K562 (cell line): Measurements from ENCODE around the gene C1orf122. TPM values are rescaled to one million over a fixed set of nuclear protein-coding genes. Genes with fewer than 3 reads are reported as not detected.

Experiments
- BACH1 ChIP-seq: fragments of 200-800 bp; sonication (Bioruptor generic); IDR thresholded peaks from 2 replicates; pipeline ENCODE4 v1.6.1; 2016; ENCODE audit warnings: missing genetic modification characterization, missing compliant biosample characterization
- CBX3 ChIP-seq, 2 experiments: IDR thresholded peaks; 1 replicate in 1 of 2; 2 replicates in 1 of 2; pipeline ENCODE4 v1.6.1; 2012; ENCODE audit warnings: inconsistent platforms in 2 of 2, low read length in 2 of 2, borderline replicate concordance in 1 of 2, control low read depth in 1 of 2
- FOXA3 ChIP-seq, 2 experiments: fragments of 450-650 bp in 1 of 2; sonication (generic) in 1 of 2; formaldehyde crosslinking; IDR thresholded peaks in 1 of 2; conservative IDR thresholded peaks in 1 of 2; 2 replicates each; pipeline versions ENCODE4 v1.4.0 to v1.8.0; 2020 to 2022; ENCODE audit warnings: mild to moderate bottlenecking in 2 of 2, missing genetic modification reagents in 1 of 2
- FOXP1 ChIP-seq: sonication (generic); formaldehyde crosslinking; IDR thresholded peaks from 2 replicates; pipeline ENCODE4 v1.8.0; 2022; ENCODE audit warnings: mild to moderate bottlenecking, missing genetic modification reagents
- GABPA ChIP-seq: fragments of 200-800 bp; sonication (Bioruptor generic); conservative IDR thresholded peaks from 2 replicates; pipeline ENCODE4 v1.6.1; 2016; ENCODE audit warnings: low read depth, missing genetic modification characterization, missing compliant biosample characterization
- KDM1A ChIP-seq, 2 experiments: fragments of 450-650 bp; IDR thresholded peaks; 2 replicates each; pipeline ENCODE4 v1.6.1; 2016; ENCODE audit warnings: mild to moderate bottlenecking in 2 of 2
- KDM2B ChIP-seq: fragments of 250-450 bp; sonication (Bioruptor Pico); IDR thresholded peaks from 2 replicates; pipeline ENCODE4 v1.8.0; 2021; ENCODE audit warnings: mild to moderate bottlenecking, moderate library complexity
- MAZ ChIP-seq, 2 experiments: fragments of 450-650 bp in 1 of 2; sonication (generic) in 1 of 2; formaldehyde crosslinking; IDR thresholded peaks in 1 of 2; conservative IDR thresholded peaks in 1 of 2; 2 replicates each; pipeline versions ENCODE4 v1.4.0 to v1.5.0; 2020; ENCODE audit warnings: mild to moderate bottlenecking in 1 of 2, missing genetic modification reagents in 1 of 2
- MIER1 ChIP-seq: fragments of 450-650 bp; IDR thresholded peaks from 2 replicates; pipeline ENCODE4 v1.6.1; 2016; ENCODE audit warnings: antibody characterized with exemption, mild to moderate bottlenecking, low read depth
- NBN ChIP-seq: fragments of 450-650 bp; IDR thresholded peaks from 2 replicates; pipeline ENCODE4 v1.6.1; 2016; ENCODE audit warnings: low read depth, mild to moderate bottlenecking
- SAFB ChIP-seq: fragments of 200-400 bp; formaldehyde crosslinking; IDR thresholded peaks from 2 replicates; pipeline ENCODE4 v1.6.1; 2017; ENCODE audit warnings: low read depth, low read length, borderline replicate concordance
- SRF ChIP-seq, 2 experiments: fragments of 250-450, 450-650 bp in 1 of 2; sonication (Bioruptor Pico) in 1 of 2; sonication (generic) in 1 of 2; formaldehyde crosslinking; IDR thresholded peaks; 2 replicates each; pipeline versions ENCODE4 v1.5.0 to v1.5.1; 2020 to 2022; ENCODE audit warnings: mild to moderate bottlenecking in 1 of 2, missing genetic modification reagents in 1 of 2
- YY1 ChIP-seq, 3 experiments: IDR thresholded peaks; 2 replicates each; pipeline ENCODE4 v1.6.1; 2011; ENCODE audit warnings: low read length in 2 of 3, mild to moderate bottlenecking in 2 of 3, moderate library complexity in 2 of 3, borderline replicate concordance in 1 of 3, control low read depth in 1 of 3, low read depth in 1 of 3; ENCODE audit not compliant: insufficient read depth in 3 of 3, insufficient replicate concordance in 2 of 3, control insufficient read depth in 1 of 3, insufficient read length in 1 of 3; ENCODE audit errors: extremely low read depth in 1 of 3
- ZNF232 ChIP-seq: sonication (generic); formaldehyde crosslinking; IDR thresholded peaks from 2 replicates; pipeline ENCODE4 v1.8.0; 2022; ENCODE audit warnings: mild to moderate bottlenecking, missing genetic modification reagents
- ZNF24 ChIP-seq: fragments of 450-650 bp; IDR thresholded peaks from 2 replicates; pipeline ENCODE4 v1.6.1; 2016
- polyA plus RNA-seq, 8 experiments: library from polyadenylated mRNA; depleted of rRNA in 4 of 8; stranded (reverse) in 5 of 8; unstranded in 3 of 8; fragments of >200 nt; fragmentation: Nextera tagmentation in 2 of 8; fragmentation: Illumina TruSeq in 1 of 8; extraction: Ambion mirVana in 2 of 8; extraction: Trizol in 1 of 8; gene quantifications; 2 replicates each; pipeline versions ENCODE4 v1.2.1 to v1.2.3, GENCODE V29; 2011 to 2014; ENCODE audit warnings: inconsistent platforms in 1 of 8, missing spikeins in 1 of 8
- total RNA-seq, 7 experiments: library from RNA; depleted of rRNA in 6 of 7; stranded (reverse); fragments of >200 nt in 6 of 7; fragmentation: Illumina TruSeq in 2 of 7; extraction: Trizol in 2 of 7; gene quantifications; 2 replicates each; pipeline versions ENCODE4 v1.2.1 to v1.2.3, GENCODE V29; 2011 to 2021; ENCODE audit warnings: low replicate concordance in 1 of 7
- TF ChIP-seq, protein P1 (sequence below): fragments of 250-450 bp; sonication (Bioruptor Pico); IDR thresholded peaks from 2 replicates; pipeline ENCODE4 v1.4.0; 2020
- TF ChIP-seq, protein P2 (sequence below), 2 experiments: fragments of 450-650 bp in 1 of 2; sonication (generic) in 1 of 2; formaldehyde crosslinking; conservative IDR thresholded peaks; 2 replicates each; pipeline versions ENCODE4 v1.4.0 to v1.8.1; 2020 to 2022; ENCODE audit warnings: mild to moderate bottlenecking in 1 of 2, missing genetic modification reagents in 1 of 2
- TF ChIP-seq, protein P3 (sequence below), 2 experiments: fragments of 200-800 bp in 1 of 2; sonication (Bioruptor generic) in 1 of 2; sonication (generic) in 1 of 2; formaldehyde crosslinking in 1 of 2; IDR thresholded peaks in 1 of 2; conservative IDR thresholded peaks in 1 of 2; 2 replicates each; pipeline versions ENCODE4 v1.5.0 to v1.6.1; 2016 to 2020; ENCODE audit warnings: missing compliant biosample characterization in 1 of 2, missing genetic modification characterization in 1 of 2, missing genetic modification reagents in 1 of 2
- TF ChIP-seq, protein P4 (sequence below): fragments of 450-650 bp; IDR thresholded peaks from 2 replicates; pipeline ENCODE4 v1.6.1; 2016; ENCODE audit warnings: mild to moderate bottlenecking

C1orf122 gene
- total and polyA plus RNA-seq, 9 of the 15 experiments (the other 6 are each of a cell fraction or from before 2014, with no cell fraction given), result 3.6 to 70.9 (median 17.3) TPM

DNA sequence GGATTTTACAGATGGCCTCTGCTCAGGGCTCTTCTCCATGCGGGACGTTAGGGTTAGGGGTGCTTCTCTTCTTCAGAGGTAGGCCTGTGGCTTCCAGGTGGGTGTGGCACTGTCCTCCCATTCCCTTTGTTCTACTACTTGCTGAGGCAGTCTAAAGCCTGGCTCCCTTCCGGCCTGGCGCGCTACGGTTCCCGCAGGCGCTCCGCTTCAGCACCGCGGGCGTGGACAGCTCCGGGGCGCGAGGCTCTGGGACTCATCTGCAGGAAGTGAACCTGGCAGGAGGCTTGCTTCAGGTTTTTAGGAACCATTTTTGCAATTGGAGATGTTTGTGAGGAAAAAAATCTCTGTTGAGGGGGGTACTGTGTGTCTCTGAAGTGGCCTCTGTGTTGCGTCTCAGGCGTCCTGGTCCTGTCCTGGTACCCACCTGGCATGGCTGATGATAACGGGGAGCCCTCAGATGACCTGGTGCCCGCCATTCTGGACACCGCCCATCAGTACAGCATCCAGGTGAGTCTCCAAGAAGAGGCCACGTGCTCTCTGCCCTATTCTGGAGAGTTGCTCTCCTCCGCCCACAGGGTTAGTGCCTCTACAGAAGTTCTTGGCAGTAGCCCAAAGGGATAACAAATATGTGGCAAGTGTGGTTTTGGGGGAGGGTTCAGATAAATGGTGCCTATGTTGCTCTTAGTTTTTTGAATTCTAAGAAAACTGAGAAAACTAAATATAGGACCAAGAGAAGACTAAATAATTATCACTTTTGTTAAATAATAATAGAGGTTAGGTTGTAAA, 12.1 kb upstream of the C1orf122 start (continued):
- TF ChIP-seq, protein P1, sequence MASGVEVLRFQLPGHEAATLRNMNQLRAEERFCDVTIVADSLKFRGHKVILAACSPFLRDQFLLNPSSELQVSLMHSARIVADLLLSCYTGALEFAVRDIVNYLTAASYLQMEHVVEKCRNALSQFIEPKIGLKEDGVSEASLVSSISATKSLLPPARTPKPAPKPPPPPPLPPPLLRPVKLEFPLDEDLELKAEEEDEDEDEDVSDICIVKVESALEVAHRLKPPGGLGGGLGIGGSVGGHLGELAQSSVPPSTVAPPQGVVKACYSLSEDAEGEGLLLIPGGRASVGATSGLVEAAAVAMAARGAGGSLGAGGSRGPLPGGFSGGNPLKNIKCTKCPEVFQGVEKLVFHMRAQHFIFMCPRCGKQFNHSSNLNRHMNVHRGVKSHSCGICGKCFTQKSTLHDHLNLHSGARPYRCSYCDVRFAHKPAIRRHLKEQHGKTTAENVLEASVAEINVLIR (CRISPR knock-in tag), result 0 out of 2 replicates have a peak, but pooled peaks have one; percentile 14
- no peak for TF ChIP-seq NBN
- TF ChIP-seq YY1 (IDR thresholded peaks at IDR 0.05; ENCODE audit: borderline replicate concordance in 1 of 3, control insufficient read depth in 1 of 3, extremely low read depth in 1 of 3, insufficient read depth in 3 of 3, insufficient read length in 1 of 3, insufficient replicate concordance in 2 of 3, low read depth in 1 of 3, low read length in 2 of 3), result peak in 2 of 3 experiments; percentile 2 to 22
- peak; percentile 88; the same call in 1 of the 2 replicates for TF ChIP-seq FOXP1 (CRISPR knock-in tag)
- TF ChIP-seq, protein P2, sequence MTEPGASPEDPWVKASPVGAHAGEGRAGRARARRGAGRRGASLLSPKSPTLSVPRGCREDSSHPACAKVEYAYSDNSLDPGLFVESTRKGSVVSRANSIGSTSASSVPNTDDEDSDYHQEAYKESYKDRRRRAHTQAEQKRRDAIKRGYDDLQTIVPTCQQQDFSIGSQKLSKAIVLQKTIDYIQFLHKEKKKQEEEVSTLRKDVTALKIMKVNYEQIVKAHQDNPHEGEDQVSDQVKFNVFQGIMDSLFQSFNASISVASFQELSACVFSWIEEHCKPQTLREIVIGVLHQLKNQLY (CRISPR knock-in tag; conservative IDR thresholded peaks at IDR 0.05), result peak in 1 of 2 experiments; percentile 88; a peak in 1 of 4 replicates
- TF ChIP-seq SAFB, result no peak
- peak; percentile 96 for TF ChIP-seq ZNF232 (CRISPR knock-in tag)
- TF ChIP-seq CBX3 (IDR thresholded peaks at IDR 0.05; ENCODE audit: borderline replicate concordance in 1 of 2, low read length in 2 of 2), result no peak; a peak in 1 of 3 replicates
- TF ChIP-seq, protein P3, sequence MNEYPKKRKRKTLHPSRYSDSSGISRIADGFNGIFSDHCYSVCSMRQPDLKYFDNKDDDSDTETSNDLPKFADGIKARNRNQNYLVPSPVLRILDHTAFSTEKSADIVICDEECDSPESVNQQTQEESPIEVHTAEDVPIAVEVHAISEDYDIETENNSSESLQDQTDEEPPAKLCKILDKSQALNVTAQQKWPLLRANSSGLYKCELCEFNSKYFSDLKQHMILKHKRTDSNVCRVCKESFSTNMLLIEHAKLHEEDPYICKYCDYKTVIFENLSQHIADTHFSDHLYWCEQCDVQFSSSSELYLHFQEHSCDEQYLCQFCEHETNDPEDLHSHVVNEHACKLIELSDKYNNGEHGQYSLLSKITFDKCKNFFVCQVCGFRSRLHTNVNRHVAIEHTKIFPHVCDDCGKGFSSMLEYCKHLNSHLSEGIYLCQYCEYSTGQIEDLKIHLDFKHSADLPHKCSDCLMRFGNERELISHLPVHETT (CRISPR knock-in tag; conservative IDR thresholded peaks at IDR 0.05 in 1 of 2, IDR thresholded peaks at IDR 0.05 in 1 of 2), result 0 out of 4 replicates have a peak, but pooled peaks of 1 of the 2 experiments have one; percentile 81
- peak; percentile 99 for TF ChIP-seq MIER1
- TF ChIP-seq ZNF24, result peak; percentile 37; the same call in 1 of the 2 replicates
- TF ChIP-seq, protein P4, sequence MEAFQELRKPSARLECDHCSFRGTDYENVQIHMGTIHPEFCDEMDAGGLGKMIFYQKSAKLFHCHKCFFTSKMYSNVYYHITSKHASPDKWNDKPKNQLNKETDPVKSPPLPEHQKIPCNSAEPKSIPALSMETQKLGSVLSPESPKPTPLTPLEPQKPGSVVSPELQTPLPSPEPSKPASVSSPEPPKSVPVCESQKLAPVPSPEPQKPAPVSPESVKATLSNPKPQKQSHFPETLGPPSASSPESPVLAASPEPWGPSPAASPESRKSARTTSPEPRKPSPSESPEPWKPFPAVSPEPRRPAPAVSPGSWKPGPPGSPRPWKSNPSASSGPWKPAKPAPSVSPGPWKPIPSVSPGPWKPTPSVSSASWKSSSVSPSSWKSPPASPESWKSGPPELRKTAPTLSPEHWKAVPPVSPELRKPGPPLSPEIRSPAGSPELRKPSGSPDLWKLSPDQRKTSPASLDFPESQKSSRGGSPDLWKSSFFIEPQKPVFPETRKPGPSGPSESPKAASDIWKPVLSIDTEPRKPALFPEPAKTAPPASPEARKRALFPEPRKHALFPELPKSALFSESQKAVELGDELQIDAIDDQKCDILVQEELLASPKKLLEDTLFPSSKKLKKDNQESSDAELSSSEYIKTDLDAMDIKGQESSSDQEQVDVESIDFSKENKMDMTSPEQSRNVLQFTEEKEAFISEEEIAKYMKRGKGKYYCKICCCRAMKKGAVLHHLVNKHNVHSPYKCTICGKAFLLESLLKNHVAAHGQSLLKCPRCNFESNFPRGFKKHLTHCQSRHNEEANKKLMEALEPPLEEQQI, result peak; percentile 87
- 0 out of 4 replicates have a peak, but pooled peaks of 1 of the 2 experiments have one; percentile 39 for TF ChIP-seq FOXA3 (CRISPR knock-in tag; conservative IDR thresholded peaks at IDR 0.05 in 1 of 2, IDR thresholded peaks at IDR 0.05 in 1 of 2)
- TF ChIP-seq SRF (CRISPR knock-in tag; IDR thresholded peaks at IDR 0.05), result peak in 1 of 2 experiments; percentile 72; a peak in 1 of 4 replicates
- TF ChIP-seq KDM2B (CRISPR knock-in tag), result 0 out of 2 replicates have a peak, but pooled peaks have one; percentile 67
- 0 out of 4 replicates have a peak, but pooled peaks of 1 of the 2 experiments have one; percentile 6 for TF ChIP-seq KDM1A (IDR thresholded peaks at IDR 0.05)
- TF ChIP-seq BACH1 (tag), result no peak
- peak; percentile 65 for TF ChIP-seq GABPA (tag)
- TF ChIP-seq MAZ (CRISPR knock-in tag; conservative IDR thresholded peaks at IDR 0.05 in 1 of 2, IDR thresholded peaks at IDR 0.05 in 1 of 2), result peak in 1 of 2 experiments; percentile 88; a peak in 2 of 4 replicates
